Panc1 (cell line): ENCODE data around the gene ASB4. TPM values are rescaled to one million over a fixed set of nuclear protein-coding genes. Genes with fewer than 3 reads are reported as not detected.

Experiments
- ATAC-seq: fragments of 200-7000 bp; cut with Tn5 transposase; 2 replicates; pipeline ENCODE4 v1.9.1; 2020; ENCODE audit warnings: mild to moderate bottlenecking, moderate library complexity
- BruUV-seq: library from RNA; stranded (reverse); fragments of 400-500 nt; replicated peaks from 2 replicates; lab custom pipeline; 2021; lab: Mats Ljungman, UMichigan
- CTCF ChIA-PET: fragments of 300-600 bp; sonication (Branson Sonifier 250); formaldehyde crosslinking; loops from one replicate; lab custom pipeline; 2022; ENCODE audit warnings: antibody characterized with exemption; lab: Charles Lee
- POLR2A ChIA-PET: fragments of 300-600 bp; sonication (Branson Sonifier 250); formaldehyde crosslinking; loops from one replicate; lab custom pipeline; 2022; ENCODE audit warnings: antibody characterized with exemption; lab: Charles Lee
- DNase-seq: peaks from one replicate; pipeline ENCODE4 v3.0.0-alpha.2; 2010; ENCODE audit warnings: low read depth, low spot score
- H3K27ac ChIP-seq: 2 replicates; pipeline ENCODE4 v1.5.1; 2011; ENCODE audit warnings: mild to moderate bottlenecking, low read length, inconsistent platforms
- H3K27me3 ChIP-seq: fragments of 200-500 bp; sonication (Bioruptor generic); 2 replicates; pipeline ENCODE4 v1.6.0; 2014; ENCODE audit warnings: low read length, inconsistent platforms; ENCODE audit not compliant: control insufficient read depth, insufficient read depth
- H3K36me3 ChIP-seq: fragments of 200-500 bp; sonication (Bioruptor generic); 2 replicates; pipeline ENCODE4 v1.5.1; 2014; ENCODE audit warnings: inconsistent platforms, mild to moderate bottlenecking, low read length, moderate library complexity; ENCODE audit not compliant: control insufficient read depth, insufficient read depth
- H3K4me1 ChIP-seq: 2 replicates; pipeline ENCODE4 v1.5.1; 2011; ENCODE audit warnings: inconsistent platforms, mild to moderate bottlenecking, low read length, moderate library complexity; ENCODE audit not compliant: control insufficient read depth, insufficient read depth
- H3K4me3 ChIP-seq, 2 experiments: 2 replicates each; pipeline ENCODE4 v1.5.1; 2011 to 2012; ENCODE audit warnings: low read depth in 2 of 2, low read length in 2 of 2, mild to moderate bottlenecking in 2 of 2, inconsistent platforms in 1 of 2, moderate library complexity in 1 of 2
- H3K9me3 ChIP-seq: fragments of 200-500 bp; sonication (Bioruptor generic); 2 replicates; pipeline ENCODE4 v1.5.1; 2014; ENCODE audit warnings: low read depth, mild to moderate bottlenecking, inconsistent platforms, low read length, moderate library complexity; ENCODE audit not compliant: control insufficient read depth, insufficient read depth
- CTCF ChIP-seq: fragments of 450-650 bp; IDR thresholded peaks from 2 replicates; pipeline ENCODE4 v1.5.1; 2017; ENCODE audit warnings: mild to moderate bottlenecking
- POLR2AphosphoS5 ChIP-seq: IDR thresholded peaks from 2 replicates; pipeline ENCODE4 v1.6.1; 2012; ENCODE audit warnings: mild to moderate bottlenecking, low read depth, low read length, moderate library complexity
- REST ChIP-seq, 2 experiments: IDR thresholded peaks; 2 replicates each; pipeline ENCODE4 v1.6.1; 2011 to 2012; ENCODE audit warnings: low read depth in 2 of 2, control low read depth in 1 of 2, low read length in 1 of 2, mild to moderate bottlenecking in 1 of 2, moderate library complexity in 1 of 2; ENCODE audit not compliant: insufficient read depth in 1 of 2
- SIN3A ChIP-seq: IDR thresholded peaks from 2 replicates; pipeline ENCODE4 v1.6.1; 2012; ENCODE audit warnings: low read depth, mild to moderate bottlenecking, low read length, moderate library complexity, borderline replicate concordance; ENCODE audit not compliant: insufficient read depth
- in situ Hi-C: cut with HindIII; loops from 2 replicates; pipeline ENCODE4 v1.10.0; 2016; ENCODE audit warnings: low sequenced_read_pairs, low pct_unique_long_range_greater_than_20kb
- intact Hi-C: fragments of 100-400 bp; cut with micrococcal nuclease; formaldehyde crosslinking; loops from one replicate; pipeline ENCODE4 v1.10.0; 2022; ENCODE audit not compliant: unreplicated experiment
- total RNA-seq: library from RNA; stranded (reverse); gene quantifications from one replicate; pipeline ENCODE4 v1.2.1, GENCODE V29; 2021; ENCODE audit not compliant: unreplicated experiment

The ASB4 gene
- total RNA-seq, 1 experiment from 2014 or later: 0.15 TPM

GRCh38 chr7:95526128-95526738, 40.5 kb downstream of the ASB4 start:
- ChIA-PET CTCF (interaction anchor here (0.7 kb wide), 1 partner anchor 164 kb away, joined by 3 read pairs; no protein-coding TSS in a partner anchor), POLR2A (no interaction called here)
- Histone ChIP-seq H3K27me3 (0 out of 2 replicates have a peak, but pooled peaks cover 3% of the 10 kb centered on the region), H3K4me3 (no peak overlapping the region), H3K9me3 (no peaks in the 10 kb centered on the region), H3K27ac (no peak overlapping the region), H3K36me3 (no peaks in the 10 kb centered on the region; the same call in 1 of the 2 replicates), H3K4me1 (no peaks in the 10 kb centered on the region)
- BruUV-seq: no TSS peak
- intact Hi-C loops: no loop called here
- TF ChIP-seq POLR2AphosphoS5 (no peak), REST (IDR thresholded peaks at IDR 0.05; ENCODE audit: insufficient read depth in 1 of 2, low read depth in 2 of 2, low read length in 1 of 2) (no peak), SIN3A (no peak)
- no peak for ATAC-seq
- no peak for DNase-seq
- in situ Hi-C loops: no loop called here

- BruUV-seq: no TSS peak
These were observed 41.5 kb downstream of the ASB4 start for GRCh38 chr7:95527033-95527775.

More at GRCh38 chr7:95527033-95527775, 41.5 kb downstream of the ASB4 start:
- ATAC-seq (peak; percentile 92), DNase-seq (peak; percentile 32)
- H3K4me1 ChIP-seq: no peaks in the 10 kb centered on the region
- POLR2A ChIA-PET: no interaction called here
- in situ Hi-C loops: no loop called here
- H3K9me3 ChIP-seq: no peaks in the 10 kb centered on the region
- no peak overlapping the region for H3K27ac ChIP-seq
- no peak for TF ChIP-seq SIN3A
- peak; percentile 88 for TF ChIP-seq CTCF
- TF ChIP-seq REST (IDR thresholded peaks at IDR 0.05; ENCODE audit: insufficient read depth in 1 of 2, low read depth in 2 of 2, low read length in 1 of 2): no peak
- intact Hi-C loops: loop anchor here (1.0 kb wide), 1 partner anchor 163 kb away; no protein-coding TSS in a partner anchor
- H3K27me3 ChIP-seq: 0 out of 2 replicates have a peak, but pooled peaks cover 3% of the 10 kb centered on the region
- CTCF ChIA-PET: interaction anchor here (0.7 to 1.7 kb wide), 2 partner anchors 163 kb away, joined by 3 to 9 read pairs; no protein-coding TSS in a partner anchor
- no peak overlapping the region for H3K4me3 ChIP-seq
- no peaks in the 10 kb centered on the region for H3K36me3 ChIP-seq
